Measurements from ENCODE around the gene B2M.
A peak's percentile ranks its signal among the peaks of the same experiment; 100 is the strongest.
"Not testable (repeated sequence)": the region's sequence is repeated elsewhere in the genome, so short reads cannot be mapped to it uniquely, and the experiment has no call there.

The B2M gene

GRCh38 chr15:44698641-44699040 lies 12.7 kb upstream of the B2M start:
- DNase-seq, result no peak

- not testable (repeated sequence) for DNase-seq
Observed at GRCh38 chr15:44700676-44701075, 10.6 kb upstream of the B2M start.

- DNase-seq, result no peak
Observed at GRCh38 chr15:44705986-44706385, 5.3 kb upstream of the B2M start.

- DNase-seq, result no peak
Observed at GRCh38 chr15:44706401-44706800, 4.9 kb upstream of the B2M start.

- DNase-seq, result no peak
Observed at GRCh38 chr15:44706946-44707636, 4.2 kb upstream of the B2M start.

GRCh38 chr15:44710236-44711095 lies 851 bp upstream of the B2M start:
- peak; percentile 17 for DNase-seq

- DNase-seq, result peak; percentile 18
Observed at GRCh38 chr15:44711743-44712345, 527 bp downstream of the B2M start.

GRCh38 chr15:44712346-44713005 lies 1.2 kb downstream of the B2M start:
- peak; percentile 88 for DNase-seq

- peak; percentile 42 for DNase-seq
Observed at GRCh38 chr15:44713006-44713966, 2.0 kb downstream of the B2M start.

GRCh38 chr15:44715142-44715796 lies 4.0 kb downstream of the B2M start:
- no peak for DNase-seq

GRCh38 chr15:44715797-44716334 lies 4.5 kb downstream of the B2M start:
- DNase-seq, result no peak

- no peak for DNase-seq
Observed at GRCh38 chr15:44716983-44717602, 5.8 kb downstream of the B2M start.

- DNase-seq, result no peak
Observed at GRCh38 chr15:44718180-44718926, 7.0 kb downstream of the B2M start.

- no peak for DNase-seq
Observed at GRCh38 chr15:44718927-44719292, 7.6 kb downstream of the B2M start.

GRCh38 chr15:44719293-44719999 lies 8.1 kb downstream of the B2M start:
- DNase-seq, result peak; percentile 17

- DNase-seq, result not testable (repeated sequence)
Observed at GRCh38 chr15:44720000-44720435, 8.7 kb downstream of the B2M start.

GRCh38 chr15:44720460-44721176 lies 9.3 kb downstream of the B2M start:
- no peak for DNase-seq

- DNase-seq, result no peak
Observed at GRCh38 chr15:44722011-44722410, 10.7 kb downstream of the B2M start.

Data from fibroblast of skin of scalp (primary cell).